ENCODE measurements around the gene SBSN. TPM values are rescaled to one million over a fixed set of nuclear protein-coding genes. Genes with fewer than 3 reads are reported as not detected.

Gene SBSN
- polyA plus RNA-seq, 2 of the 4 experiments (the other 2 are of a cell fraction), result 0.28 to 1.1 TPM

- ChIA-PET POLR2A (interaction anchor here (0.7 kb wide), 1 partner anchor 50 kb away, joined by 3 read pairs; the partner anchor contains the start of gene HAUS5), CTCF (interaction anchor here (0.7 to 5.4 kb wide), 11 partner anchors 11 to 341 kb away, joined by 3 to 37 read pairs (median 4); no protein-coding TSS in a partner anchor)
- Histone ChIP-seq H3K4me2 (no peak overlapping the region), H3K4me1 (0 out of 3 replicates have a peak, but pooled peaks cover 6% of the 10 kb centered on the region), H3K4me3 (no peak overlapping the region), H3K9me3 (no peaks in the 10 kb centered on the region), H3K27ac (no peak overlapping the region)
- TF ChIP-seq MAX (IDR thresholded peaks at IDR 0.05) (no peak), KDM5A (IDR thresholded peaks at IDR 0.05) (no peak), HDAC2 (IDR thresholded peaks at IDR 0.05) (no peak), TFCP2L1 (CRISPR knock-in tag; IDR thresholded peaks at IDR 0.05) (no peak), HOXA7 (CRISPR knock-in tag; IDR thresholded peaks at IDR 0.05) (no peak), RARB (CRISPR knock-in tag; IDR thresholded peaks at IDR 0.05) (no peak), USF2 (IDR thresholded peaks at IDR 0.05) (no peak), FOXS1 (CRISPR knock-in tag; IDR thresholded peaks at IDR 0.05) (no peak), SMC3 (IDR thresholded peaks at IDR 0.05) (no peak), HOXB5 (CRISPR knock-in tag; IDR thresholded peaks at IDR 0.05) (no peak), MYC (IDR thresholded peaks at IDR 0.05; ENCODE audit: borderline replicate concordance, low read length) (no peak), JUN (IDR thresholded peaks at IDR 0.05) (no peak), CEBPB (IDR thresholded peaks at IDR 0.05) (no peak)
- FAIRE-seq, result no peak
- 31% methylated on average over 2 of the region's 2 CpGs for WGBS (ENCODE audit: missing lambda C conversion rate)
- DNase-seq (ENCODE audit: low read depth in 1 of 2, low spot score in 1 of 2), result no peak
- 0 out of 6 replicates have a peak, but pooled peaks of 1 of the 2 experiments have one; percentile 6 for ATAC-seq
Observed at GRCh38 chr19:35562776-35563175, 34.7 kb upstream of the SBSN start.

- Histone ChIP-seq H3K4me1 (0 out of 3 replicates have a peak, but pooled peaks cover 6% of the 10 kb centered on the region), H3K4me3 (no peak overlapping the region), H3K4me2 (no peak overlapping the region), H3K27ac (no peak overlapping the region), H3K9me3 (no peaks in the 10 kb centered on the region)
- ChIA-PET POLR2A (no interaction called here), CTCF (interaction anchor here (0.7 to 5.4 kb wide), 8 partner anchors 11 to 340 kb away, joined by 3 to 37 read pairs (median 4); no protein-coding TSS in a partner anchor)
- FAIRE-seq (peak; percentile 81), DNase-seq (ENCODE audit: low read depth in 1 of 2, low spot score in 1 of 2) (no peak), ATAC-seq (no peak)
- 52% methylated on average over 17 of the region's 17 CpGs for whole genome bisulfite sequencing (ENCODE audit: missing lambda C conversion rate)
- no peak for TF ChIP-seq KDM5A (IDR thresholded peaks at IDR 0.05)
- no peak for TF ChIP-seq TFCP2L1 (CRISPR knock-in tag; IDR thresholded peaks at IDR 0.05)
- TF ChIP-seq NPAS2 (CRISPR knock-in tag; IDR thresholded peaks at IDR 0.05; ENCODE audit: borderline replicate concordance), result no peak
- no peak for TF ChIP-seq BCL3 (IDR thresholded peaks at IDR 0.05)
- no peak for TF ChIP-seq MAFK (IDR thresholded peaks at IDR 0.05; ENCODE audit: partially characterized antibody)
- TF ChIP-seq CBX2 (IDR thresholded peaks at IDR 0.05; ENCODE audit: borderline replicate concordance, low read depth), result no peak
- no peak for TF ChIP-seq HOXB13 (CRISPR knock-in tag; IDR thresholded peaks at IDR 0.05; ENCODE audit: low read depth)
- TF ChIP-seq SMC3 (IDR thresholded peaks at IDR 0.05), result no peak
- no peak for TF ChIP-seq POLR2A (IDR thresholded peaks at IDR 0.05; ENCODE audit: low read length)
- TF ChIP-seq EHMT2 (IDR thresholded peaks at IDR 0.05; ENCODE audit: low read depth), result no peak
- no peak for TF ChIP-seq E2F6 (IDR thresholded peaks at IDR 0.05; ENCODE audit: borderline replicate concordance, low read depth)
Observed at GRCh38 chr19:35562336-35562735, 34.2 kb upstream of the SBSN start.

GRCh38 chr19:35561436-35561835 is 33.3 kb upstream of the SBSN start:
- 0 out of 3 replicates have a peak, but pooled peaks cover 6% of the 10 kb centered on the region for H3K4me1 ChIP-seq
- no peak overlapping the region for H3K4me3 ChIP-seq
- 10% methylated on average over 6 of the region's 6 CpGs for WGBS (ENCODE audit: missing lambda C conversion rate)
- H3K9me3 ChIP-seq, result no peaks in the 10 kb centered on the region
- ATAC-seq, result no peak
- no peak overlapping the region for H3K27ac ChIP-seq
- CTCF ChIA-PET, result interaction anchor here (1.0 to 6.9 kb wide), 2 partner anchors 13 to 204 kb away, joined by 3 to 80 read pairs; no protein-coding TSS in a partner anchor
- FAIRE-seq, result no peak
- no peak for DNase-seq (ENCODE audit: low read depth in 1 of 2, low spot score in 1 of 2)
- no peak overlapping the region for H3K4me2 ChIP-seq
- POLR2A ChIA-PET, result no interaction called here
- TF ChIP-seq SREBF2 (IDR thresholded peaks at IDR 0.05), result no peak
- TF ChIP-seq EHF (CRISPR knock-in tag; IDR thresholded peaks at IDR 0.05), result no peak
- no peak for TF ChIP-seq GATA3 (IDR thresholded peaks at IDR 0.05; ENCODE audit: borderline replicate concordance)
- no peak for TF ChIP-seq NPAS2 (CRISPR knock-in tag; IDR thresholded peaks at IDR 0.05; ENCODE audit: borderline replicate concordance)
- no peak for TF ChIP-seq USF2 (IDR thresholded peaks at IDR 0.05)
- no peak for TF ChIP-seq MAFK (IDR thresholded peaks at IDR 0.05; ENCODE audit: partially characterized antibody)
- TF ChIP-seq NFE2L2 (conservative IDR thresholded peaks at IDR 0.05; ENCODE audit: low read length), result no peak
- TF ChIP-seq NR3C1 (IDR thresholded peaks at IDR 0.05), result no peak
- no peak for TF ChIP-seq MAX (IDR thresholded peaks at IDR 0.05)
- TF ChIP-seq RNF2 (IDR thresholded peaks at IDR 0.05; ENCODE audit: borderline replicate concordance, low read depth), result no peak
- no peak for TF ChIP-seq CHD4 (IDR thresholded peaks at IDR 0.05; ENCODE audit: borderline replicate concordance)
- no peak for TF ChIP-seq CHD2 (IDR thresholded peaks at IDR 0.05; ENCODE audit: low read length, partially characterized antibody)
- no peak for TF ChIP-seq RCOR1 (IDR thresholded peaks at IDR 0.05; ENCODE audit: low read depth, low read length)
- no peak for TF ChIP-seq KDM1A (IDR thresholded peaks at IDR 0.05; ENCODE audit: low read depth)
- no peak for TF ChIP-seq E2F6 (IDR thresholded peaks at IDR 0.05; ENCODE audit: borderline replicate concordance, low read depth)
- TF ChIP-seq FOSB (CRISPR knock-in tag; IDR thresholded peaks at IDR 0.05), result no peak

Measured in A549 (cell line).